HepG2 (cell line): ENCODE measurements around the gene RNF14. TPM values are rescaled to one million over a fixed set of nuclear protein-coding genes. Genes with fewer than 3 reads are reported as not detected.

ENCODE experiments used
- ATAC-seq: fragments of 200-7000 bp; cut with Tn5 transposase; 3 replicates; pipeline ENCODE4 v1.9.1; 2020; ENCODE audit warnings: mild to moderate bottlenecking, moderate library complexity
- BruUV-seq: library from RNA; stranded (reverse); fragments of 400-500 nt; replicated peaks from 2 replicates; lab custom pipeline; 2021; lab: Mats Ljungman, UMichigan
- CTCF ChIA-PET: fragments of 300-600 bp; formaldehyde crosslinking; extraction: SDS; loops from one replicate; lab custom pipeline; 2021; ENCODE audit warnings: low total read pairs, inconsistent platforms, low intra/inter-chr PET ratio; lab: Yijun Ruan, JAX
- POLR2A ChIA-PET: fragments of 350-600 bp; sonication (Branson Sonifier 250); formaldehyde crosslinking; loops from one replicate; lab custom pipeline; 2020; ENCODE audit warnings: antibody characterized with exemption, inconsistent platforms; lab: Yijun Ruan, JAX
- DNase-seq: peaks from one replicate; pipeline ENCODE4 v3.0.0-alpha.2; 2015; ENCODE audit warnings: low spot score
- FAIRE-seq: peaks from 3 replicates; lab custom pipeline; 2011; peaks lifted over from hg19 to GRCh38; lab: Jason Lieb, UNC
- H2AFZ ChIP-seq: one replicate; pipeline ENCODE4 v1.6.1; 2011; ENCODE audit warnings: low read length, inconsistent platforms
- H3K27ac ChIP-seq: fragments of 300-600 bp; 3 replicates; pipeline ENCODE4 v1.8.0; 2011; ENCODE audit warnings: mixed run types, mild to moderate bottlenecking, mixed read lengths, low read length, inconsistent platforms; ENCODE audit not compliant: insufficient read depth; ENCODE audit errors: extremely low read length
- H3K27me3 ChIP-seq, 2 experiments: fragments of 200-600 bp in 1 of 2; 2 replicates in 1 of 2; 3 replicates in 1 of 2; pipeline versions ENCODE4 v1.6.0 to v1.8.0; 2011; ENCODE audit warnings: low read length in 2 of 2, mild to moderate bottlenecking in 2 of 2, moderate library complexity in 2 of 2, inconsistent platforms in 1 of 2; ENCODE audit not compliant: insufficient read depth in 2 of 2, control insufficient read depth in 1 of 2
- H3K36me3 ChIP-seq, 2 experiments: fragments of 200-600 bp in 1 of 2; replicated peaks in 1 of 2; 2 replicates in 1 of 2; 3 replicates in 1 of 2; pipeline versions ENCODE4 v1.5.1 to v1.8.0; 2011; ENCODE audit warnings: low read length in 2 of 2, inconsistent platforms in 1 of 2; ENCODE audit not compliant: insufficient read depth in 2 of 2, control insufficient read depth in 1 of 2
- H3K4me1 ChIP-seq: 2 replicates; pipeline ENCODE4 v1.5.1; 2012; ENCODE audit warnings: low read length, inconsistent platforms; ENCODE audit not compliant: insufficient read depth
- H3K4me2 ChIP-seq: 2 replicates; pipeline ENCODE4 v1.6.0; 2011; ENCODE audit warnings: low read depth, low read length, inconsistent platforms
- H3K4me3 ChIP-seq, 3 experiments: fragments of 200-600 bp in 1 of 3; sonication (generic), shearing (Covaris generic) in 1 of 3; replicated peaks in 1 of 3; 2 replicates each; pipeline ENCODE4 v1.5.1; 2011 to 2016; ENCODE audit warnings: low read length in 3 of 3, inconsistent platforms in 2 of 3, low read depth in 2 of 3, mild to moderate bottlenecking in 2 of 3, control low read depth in 1 of 3, mixed read lengths in 1 of 3; ENCODE audit not compliant: insufficient read depth in 1 of 3
- H3K79me2 ChIP-seq: one replicate; pipeline ENCODE4 v1.6.1; 2011; ENCODE audit warnings: low read length, inconsistent platforms; ENCODE audit not compliant: insufficient read depth
- H3K9ac ChIP-seq: 2 replicates; pipeline ENCODE4 v1.6.0; 2011; ENCODE audit warnings: mild to moderate bottlenecking, low read depth, low read length, inconsistent platforms; ENCODE audit not compliant: insufficient read depth
- H3K9me3 ChIP-seq: 2 replicates; pipeline ENCODE4 v1.5.1; 2012; ENCODE audit warnings: mild to moderate bottlenecking, low read length
- H4K20me1 ChIP-seq: 2 replicates; pipeline ENCODE4 v1.6.0; 2011; ENCODE audit warnings: inconsistent platforms, mild to moderate bottlenecking, low read length, moderate library complexity; ENCODE audit not compliant: insufficient read depth
- ATM ChIP-seq: fragments of 450-650 bp; IDR thresholded peaks from 2 replicates; pipeline ENCODE4 v1.7.1; 2017; ENCODE audit warnings: mild to moderate bottlenecking, borderline replicate concordance
- CENPT ChIP-seq: sonication (generic); formaldehyde crosslinking; IDR thresholded peaks from 2 replicates; pipeline ENCODE4 v1.8.0; 2022; ENCODE audit warnings: low read depth, mild to moderate bottlenecking, moderate library complexity, missing genetic modification reagents
- NAIF1 ChIP-seq: sonication (generic); formaldehyde crosslinking; IDR thresholded peaks from 2 replicates; pipeline ENCODE4 v1.5.0; 2020; ENCODE audit warnings: mild to moderate bottlenecking, missing genetic modification reagents, borderline replicate concordance
- RFX5 ChIP-seq: IDR thresholded peaks from 2 replicates; pipeline ENCODE4 v1.6.1; 2011; ENCODE audit warnings: low read depth, low read length, improper control_type of control experiment
- ZNF512B ChIP-seq: sonication (generic); formaldehyde crosslinking; IDR thresholded peaks from 2 replicates; pipeline ENCODE4 v1.5.1; 2020; ENCODE audit warnings: missing genetic modification reagents, mild to moderate bottlenecking, borderline replicate concordance
- WGBS: methylation state at CpG from one replicate; pipeline ENCODE4 v1.1.6; 2017; ENCODE audit warnings: low lambda C conversion rate; 5-methylcytosine and 5-hydroxymethylcytosine counted together
- in situ Hi-C: cut with HindIII; loops from 2 replicates; pipeline ENCODE4 v1.10.0; 2017; ENCODE audit warnings: low pct_unique_long_range_greater_than_20kb; ENCODE audit not compliant: extremely low pct_ligation_motif_present
- intact Hi-C: fragments of 100-400 bp; cut with micrococcal nuclease; formaldehyde crosslinking; loops from one replicate; pipeline ENCODE4 v1.10.0; 2022; ENCODE audit not compliant: unreplicated experiment
- polyA plus RNA-seq, 8 experiments: library from polyadenylated mRNA; depleted of rRNA in 3 of 8; stranded (reverse) in 7 of 8; unstranded in 1 of 8; fragments of >200 nt; fragmentation: Illumina TruSeq in 4 of 8; extraction: Trizol in 4 of 8; gene quantifications; 2 replicates each; pipeline versions ENCODE4 v1.2.1 to v1.2.3, GENCODE V29; 2011 to 2016; ENCODE audit warnings: low read depth in 4 of 8, missing spikeins in 1 of 8, mixed read lengths in 1 of 8; ENCODE audit not compliant: insufficient read depth in 1 of 8
- total RNA-seq, 5 experiments: library from RNA; depleted of rRNA; stranded (reverse); fragments of >200 nt; fragmentation: Illumina TruSeq; extraction: Trizol; gene quantifications; 2 replicates each; pipeline ENCODE4 v1.2.3, GENCODE V29; 2016; ENCODE audit warnings: low read depth in 1 of 5

Gene RNF14
- total and polyA plus RNA-seq, 2 of the 13 experiments (the other 11 are each of a cell fraction or from before 2014, with no cell fraction given), result 11.3 to 28.1 TPM

- peaks cover 4% of the 10 kb centered on the region for H3K79me2 ChIP-seq
- POLR2A ChIA-PET, result interaction anchor here (0.8 to 2.9 kb wide), 14 partner anchors 9 to 372 kb away, joined by 3 to 26 read pairs (median 4); partner anchors contain the start of genes DELE1, GNPDA1 and PCDH12
- TF ChIP-seq CENPT (CRISPR knock-in tag), result no peak
- TF ChIP-seq NAIF1, result 0 out of 2 replicates have a peak, but pooled peaks have one; percentile 29
- no peak for TF ChIP-seq ZNF512B (CRISPR knock-in tag)
- no peak for TF ChIP-seq ATM
- TF ChIP-seq RFX5, result no peak
- peak overlapping the region; percentile 87 for H3K27ac ChIP-seq
- ATAC-seq, result no peak
- H2AFZ ChIP-seq, result no peak overlapping the region
- no peaks in the 10 kb centered on the region for H4K20me1 ChIP-seq
- intact Hi-C loops, result no loop called here
- H3K9me3 ChIP-seq, result no peaks in the 10 kb centered on the region
- CTCF ChIA-PET, result no interaction called here
- no peaks in the 10 kb centered on the region; a peak in 1 of 5 replicates for H3K27me3 ChIP-seq
- FAIRE-seq, result no peak
- in situ Hi-C loops, result no loop called here
- no peak for DNase-seq
- H3K4me3 ChIP-seq, result peak overlapping the region; percentile 76 to 95 (median 89)
- no TSS peak for BruUV-seq
- peak overlapping the region; percentile 65 for H3K4me2 ChIP-seq
- peaks cover 55% of the 10 kb centered on the region for H3K4me1 ChIP-seq
- peaks cover 3 to 10% of the 10 kb centered on the region in 2 experiments; a peak in 2 of 5 replicates for H3K36me3 ChIP-seq
- WGBS, result 57% methylated on average over 2 of the region's 2 CpGs
- peak overlapping the region; percentile 95 for H3K9ac ChIP-seq
Measured at GRCh38 chr5:141969783-141970771, 1.2 kb downstream of the RNF14 start.
